Endothelial cell of hepatic sinusoid (primary cell): Measurements from ENCODE around the gene WDR48.

Experiments used
- in situ Hi-C: cut with HindIII; loops from 2 replicates; pipeline ENCODE4 v1.10.0; 2017; ENCODE audit warnings: low sequenced_read_pairs

Gene WDR48

GRCh38 chr3:39114456-39114855 is 62.6 kb downstream of the WDR48 start:
- in situ Hi-C loops, result no loop called here

GRCh38 chr3:39115870-39116269 is 64.1 kb downstream of the WDR48 start:
- in situ Hi-C loops, result loop anchor here (5.0 kb wide), 3 partner anchors 49 to 166 kb away; partner anchors contain the start of gene CX3CR1

GRCh38 chr3:39118079-39118478 is 66.3 kb downstream of the WDR48 start:
- in situ Hi-C loops, result loop anchor here (5.0 kb wide), 3 partner anchors 51 to 164 kb away; partner anchors contain the start of gene CX3CR1

GRCh38 chr3:39118931-39119660 is 67.3 kb downstream of the WDR48 start:
- in situ Hi-C loops, result loop anchor here (5.0 kb wide), 3 partner anchors 52 to 163 kb away; partner anchors contain the start of gene CX3CR1

GRCh38 chr3:39121621-39122020 is 69.8 kb downstream of the WDR48 start:
- in situ Hi-C loops, result no loop called here

GRCh38 chr3:39122813-39123212 is 71.0 kb downstream of the WDR48 start:
- in situ Hi-C loops, result no loop called here

- in situ Hi-C loops, result no loop called here
Measured at GRCh38 chr3:39124876-39125840, 73.3 kb downstream of the WDR48 start.

- in situ Hi-C loops, result no loop called here
Measured at GRCh38 chr3:39125841-39126500, 74.2 kb downstream of the WDR48 start.

GRCh38 chr3:39126532-39127071 is 74.8 kb downstream of the WDR48 start:
- in situ Hi-C loops, result no loop called here

- in situ Hi-C loops, result no loop called here
Measured at GRCh38 chr3:39127269-39127907, 75.6 kb downstream of the WDR48 start.

- in situ Hi-C loops, result no loop called here
Measured at GRCh38 chr3:39127908-39128304, 76.1 kb downstream of the WDR48 start.

- in situ Hi-C loops, result no loop called here
Measured at GRCh38 chr3:39128951-39129350, 77.1 kb downstream of the WDR48 start.

GRCh38 chr3:39130026-39130425 is 78.2 kb downstream of the WDR48 start:
- in situ Hi-C loops, result no loop called here

GRCh38 chr3:39130693-39131265 is 79.0 kb downstream of the WDR48 start:
- in situ Hi-C loops, result no loop called here

- in situ Hi-C loops, result no loop called here
Measured at GRCh38 chr3:39132096-39133092, 80.6 kb downstream of the WDR48 start.

GRCh38 chr3:39133093-39133490 is 81.3 kb downstream of the WDR48 start:
- in situ Hi-C loops, result no loop called here

- in situ Hi-C loops, result no loop called here
Measured at GRCh38 chr3:39133822-39134221, 82.0 kb downstream of the WDR48 start.

GRCh38 chr3:39134305-39134704 is 82.5 kb downstream of the WDR48 start:
- in situ Hi-C loops, result no loop called here
